DND-41 (cell line): ENCODE data around the gene MTHFS.
"Not testable (repeated sequence)": the region's sequence is repeated elsewhere in the genome, so short reads cannot be mapped to it uniquely, and the experiment has no call there.

Source experiments
- ATAC-seq: fragments of 200-7000 bp; cut with Tn5 transposase; 3 replicates; pipeline ENCODE4 v1.9.1; 2021; ENCODE audit warnings: low read depth; ENCODE audit not compliant: insufficient read depth
- DNase-seq: peaks from one replicate; pipeline ENCODE4 v3.0.0-alpha.2; 2020
- H2AFZ ChIP-seq: 2 replicates; pipeline ENCODE4 v1.6.0; 2012; ENCODE audit warnings: low read depth, low read length
- H3K27ac ChIP-seq: 2 replicates; pipeline ENCODE4 v1.5.1; 2012; ENCODE audit warnings: low read length, inconsistent platforms
- H3K27me3 ChIP-seq: fragments of 200-600 bp; sonication (generic); 2 replicates; pipeline ENCODE4 v1.6.0; 2012; ENCODE audit warnings: low read length, mild to moderate bottlenecking, inconsistent platforms; ENCODE audit not compliant: insufficient read depth, poor library complexity
- H3K36me3 ChIP-seq: 2 replicates; pipeline ENCODE4 v1.5.1; 2012; ENCODE audit warnings: low read length, inconsistent platforms; ENCODE audit not compliant: insufficient read depth
- H3K4me1 ChIP-seq: 2 replicates; pipeline ENCODE4 v1.5.1; 2012; ENCODE audit warnings: mild to moderate bottlenecking, low read length; ENCODE audit not compliant: insufficient read depth
- H3K4me2 ChIP-seq: 2 replicates; pipeline ENCODE4 v1.6.0; 2012; ENCODE audit warnings: mild to moderate bottlenecking, moderate library complexity, low read length, inconsistent platforms; ENCODE audit not compliant: insufficient read depth
- H3K4me3 ChIP-seq, 2 experiments: fragments of 200-600 bp in 1 of 2; shearing (Covaris generic) in 1 of 2; 2 replicates each; pipeline ENCODE4 v1.5.1; 2012 to 2016; ENCODE audit warnings: inconsistent platforms in 2 of 2, low read length in 2 of 2, mild to moderate bottlenecking in 2 of 2, low read depth in 1 of 2, moderate library complexity in 1 of 2
- H3K79me2 ChIP-seq: 2 replicates; pipeline ENCODE4 v1.6.0; 2012; ENCODE audit warnings: low read length, inconsistent platforms; ENCODE audit not compliant: insufficient read depth
- H3K9ac ChIP-seq: 2 replicates; pipeline ENCODE4 v1.6.0; 2012; ENCODE audit warnings: low read depth, mild to moderate bottlenecking, inconsistent platforms, low read length, moderate library complexity
- H3K9me3 ChIP-seq: 2 replicates; pipeline ENCODE4 v1.5.1; 2012; ENCODE audit warnings: low read length, moderate library complexity, mild to moderate bottlenecking, inconsistent platforms; ENCODE audit not compliant: insufficient read depth, severe bottlenecking
- H4K20me1 ChIP-seq: 2 replicates; pipeline ENCODE4 v1.6.0; 2012; ENCODE audit warnings: low read length; ENCODE audit not compliant: insufficient read depth
- CTCF ChIP-seq: IDR thresholded peaks from 2 replicates; pipeline ENCODE4 v1.5.1; 2012; ENCODE audit warnings: borderline replicate concordance, low read length, moderate library complexity, mild to moderate bottlenecking; ENCODE audit not compliant: poor library complexity, severe bottlenecking; ENCODE audit errors: extremely low read depth
- EZH2 ChIP-seq: IDR thresholded peaks from 3 replicates; pipeline ENCODE4 v1.6.1; 2012; ENCODE audit warnings: borderline replicate concordance, low read depth, mild to moderate bottlenecking, moderate library complexity, low read length, inconsistent platforms; ENCODE audit not compliant: severe bottlenecking

Gene MTHFS

GRCh38 chr15:79904271-79904670 lies 7.5 kb upstream of the MTHFS start:
- Histone ChIP-seq H3K9ac (no peak overlapping the region), H3K4me2 (no peak overlapping the region), H3K27me3 (no peaks in the 10 kb centered on the region), H3K9me3 (no peaks in the 10 kb centered on the region), H3K4me1 (no peaks in the 10 kb centered on the region), H2AFZ (no peak overlapping the region), H4K20me1 (no peaks in the 10 kb centered on the region), H3K79me2 (no peaks in the 10 kb centered on the region), H3K27ac (no peak overlapping the region), H3K36me3 (no peaks in the 10 kb centered on the region), H3K4me3 (no peak overlapping the region)
- ATAC-seq (no peak), DNase-seq (no peak)
- TF ChIP-seq CTCF (no peak), EZH2 (no peak)

GRCh38 chr15:79903626-79904025 lies 6.8 kb upstream of the MTHFS start:
- no peaks in the 10 kb centered on the region for H4K20me1 ChIP-seq
- H3K4me2 ChIP-seq: no peak overlapping the region
- H3K4me1 ChIP-seq: no peaks in the 10 kb centered on the region
- H3K27me3 ChIP-seq: no peaks in the 10 kb centered on the region
- no peaks in the 10 kb centered on the region for H3K79me2 ChIP-seq
- no peak for TF ChIP-seq CTCF
- no peak for TF ChIP-seq EZH2
- H2AFZ ChIP-seq: no peak overlapping the region
- ATAC-seq (no peak), DNase-seq (no peak)
- no peak overlapping the region for H3K9ac ChIP-seq
- H3K27ac ChIP-seq: no peak overlapping the region
- H3K36me3 ChIP-seq: no peaks in the 10 kb centered on the region
- H3K9me3 ChIP-seq: no peaks in the 10 kb centered on the region
- H3K4me3 ChIP-seq: no peak overlapping the region

GRCh38 chr15:79903144-79903543 lies 6.3 kb upstream of the MTHFS start:
- no peak for ATAC-seq
- Histone ChIP-seq H2AFZ (no peak overlapping the region), H3K36me3 (no peaks in the 10 kb centered on the region), H3K9me3 (no peaks in the 10 kb centered on the region), H3K9ac (no peak overlapping the region), H3K4me1 (peaks cover under 1% of the 10 kb centered on the region), H4K20me1 (no peaks in the 10 kb centered on the region), H3K4me3 (no peak overlapping the region), H3K4me2 (no peak overlapping the region), H3K27ac (no peak overlapping the region), H3K79me2 (no peaks in the 10 kb centered on the region), H3K27me3 (no peaks in the 10 kb centered on the region)
- TF ChIP-seq CTCF: no peak
- no peak for DNase-seq

- no peak overlapping the region for H3K4me3 ChIP-seq
- no peak for ATAC-seq
- no peaks in the 10 kb centered on the region for H4K20me1 ChIP-seq
- H3K27ac ChIP-seq: no peak overlapping the region
- H3K4me2 ChIP-seq: no peak overlapping the region
- peaks cover 12% of the 10 kb centered on the region for H3K4me1 ChIP-seq
- H3K9ac ChIP-seq: no peak overlapping the region
- H3K27me3 ChIP-seq: no peaks in the 10 kb centered on the region
- no peaks in the 10 kb centered on the region; the same call in 1 of the 2 replicates for H3K36me3 ChIP-seq
- no peak for DNase-seq
- TF ChIP-seq CTCF (no peak), EZH2 (no peak)
- H2AFZ ChIP-seq: no peak overlapping the region
- no peaks in the 10 kb centered on the region for H3K79me2 ChIP-seq
- no peaks in the 10 kb centered on the region for H3K9me3 ChIP-seq
Observed at GRCh38 chr15:79901958-79902357, 5.1 kb upstream of the MTHFS start.

- not testable (repeated sequence) for ATAC-seq, H3K4me2 ChIP-seq, H4K20me1 ChIP-seq, H2AFZ ChIP-seq, H3K9me3 ChIP-seq, H3K36me3 ChIP-seq, H3K79me2 ChIP-seq, H3K27me3 ChIP-seq, DNase-seq, H3K4me3 ChIP-seq, H3K27ac ChIP-seq, H3K9ac ChIP-seq
- peaks cover 16% of the 10 kb centered on the region for H3K4me1 ChIP-seq
Observed at GRCh38 chr15:79900818-79901378, 4.1 kb upstream of the MTHFS start.
